B cell (primary cell): ENCODE measurements around the gene EIF3K. TPM values are rescaled to one million over a fixed set of nuclear protein-coding genes. Genes with fewer than 3 reads are reported as not detected.

ENCODE experiments used
- ATAC-seq: fragments of 200-7000 bp; cut with Tn5 transposase; one replicate; pipeline ENCODE4 v1.10.0; 2021; ENCODE audit warnings: low read depth, mild to moderate bottlenecking, moderate number of reproducible peaks, moderate library complexity
- CTCF ChIA-PET: fragments of 350-600 bp; sonication (Branson Sonifier 250); formaldehyde crosslinking; loops from one replicate; lab custom pipeline; 2021; ENCODE audit warnings: antibody characterized with exemption, inconsistent platforms; lab: Charles Lee
- POLR2A ChIA-PET: fragments of 350-600 bp; sonication (Branson Sonifier 250); formaldehyde crosslinking; loops from one replicate; lab custom pipeline; 2021; ENCODE audit warnings: antibody characterized with exemption; lab: Charles Lee
- DNase-seq: peaks from one replicate; pipeline ENCODE4 v3.0.0; 2013
- H2AFZ ChIP-seq: 2 replicates; pipeline ENCODE4 v1.6.1; 2012; ENCODE audit warnings: mild to moderate bottlenecking, low read depth, low read length; ENCODE audit not compliant: insufficient read depth, poor library complexity, severe bottlenecking
- H3K27ac ChIP-seq, 2 donors: 1 replicate in 1 of 2; 2 replicates in 1 of 2; pipeline ENCODE4 v1.5.1; 2012 to 2013; ENCODE audit warnings: low read length in 2 of 2, mild to moderate bottlenecking in 2 of 2, moderate library complexity in 1 of 2
- H3K27me3 ChIP-seq, 4 experiments: fragments of 200-600 bp in 1 of 4; sonication (generic) in 1 of 4; replicated peaks in 1 of 4; 1 replicate in 2 of 4; 2 replicates in 2 of 4; pipeline versions ENCODE4 v1.6.1 to v1.7.0; 2013 to 2016; ENCODE audit warnings: low read length in 3 of 4, mild to moderate bottlenecking in 2 of 4, mixed read lengths in 1 of 4, moderate library complexity in 1 of 4; ENCODE audit not compliant: insufficient read depth in 4 of 4, control insufficient read depth in 3 of 4; ENCODE audit errors: control extremely low read depth in 1 of 4
- H3K36me3 ChIP-seq, 2 experiments: replicated peaks in 1 of 2; 1 replicate in 1 of 2; 2 replicates in 1 of 2; pipeline versions ENCODE4 v1.6.1 to v1.7.1; 2013; ENCODE audit warnings: low read length in 1 of 2; ENCODE audit not compliant: insufficient read depth in 2 of 2, control insufficient read depth in 1 of 2; ENCODE audit errors: control extremely low read depth in 1 of 2, extremely low read depth in 1 of 2
- H3K4me1 ChIP-seq, 2 donors: fragments of 200-600 bp in 1 of 2; sonication (generic) in 1 of 2; 1 replicate in 1 of 2; 2 replicates in 1 of 2; pipeline versions ENCODE4 v1.5.1 to v1.6.1; 2013 to 2017; ENCODE audit warnings: low read length in 2 of 2; ENCODE audit not compliant: control insufficient read depth in 2 of 2, insufficient read depth in 2 of 2
- H3K4me2 ChIP-seq: replicated peaks from 2 replicates; pipeline ENCODE3; 2012; ENCODE audit warnings: mild to moderate bottlenecking, low read depth, low read length; ENCODE audit not compliant: poor library complexity, severe bottlenecking
- H3K4me3 ChIP-seq, 5 experiments: fragments of 200-600 bp in 1 of 5; sonication (generic) in 1 of 5; 1 replicate in 3 of 5; 2 replicates in 2 of 5; pipeline versions ENCODE4 v1.5.1 to v1.7.0; 2011 to 2016; ENCODE audit warnings: low read length in 4 of 5, mild to moderate bottlenecking in 4 of 5, low read depth in 2 of 5, control low read depth in 1 of 5, moderate library complexity in 1 of 5; ENCODE audit not compliant: insufficient read depth in 1 of 5; ENCODE audit errors: control extremely low read depth in 1 of 5, extremely low read depth in 1 of 5
- H3K79me2 ChIP-seq: fragments of 200-600 bp; sonication (generic); one replicate; pipeline ENCODE4 v1.6.0; 2016; ENCODE audit warnings: low read length; ENCODE audit not compliant: control insufficient read depth, insufficient read depth
- H3K9ac ChIP-seq: fragments of 200-600 bp; sonication (generic); 2 replicates; pipeline ENCODE4 v1.6.1; 2017; ENCODE audit warnings: mild to moderate bottlenecking, low read length, moderate library complexity
- H3K9me3 ChIP-seq, 3 donors: one replicate each; pipeline versions ENCODE4 v1.6.1 to v1.7.1; 2013; ENCODE audit warnings: low read length in 2 of 3; ENCODE audit not compliant: control insufficient read depth in 2 of 3, insufficient read depth in 1 of 3; ENCODE audit errors: control extremely low read depth in 1 of 3
- H4K20me1 ChIP-seq: 2 replicates; pipeline ENCODE4 v1.6.0; 2012; ENCODE audit warnings: mild to moderate bottlenecking, low read length; ENCODE audit not compliant: insufficient read depth, control insufficient read depth, poor library complexity, severe bottlenecking
- H3K27ac Mint-ChIP-seq: one replicate; pipeline ENCODE4 v1.8.0; 2021; ENCODE audit warnings: mixed read lengths
- H3K27me3 Mint-ChIP-seq: one replicate; pipeline ENCODE4 v1.8.0; 2021; ENCODE audit warnings: mixed read lengths
- H3K4me1 Mint-ChIP-seq: one replicate; pipeline ENCODE4 v1.8.0; 2021; ENCODE audit warnings: mixed read lengths
- H3K4me3 Mint-ChIP-seq: one replicate; pipeline ENCODE4 v1.8.0; 2021; ENCODE audit warnings: mixed read lengths
- H3K9me3 Mint-ChIP-seq: one replicate; pipeline ENCODE4 v1.8.0; 2022; ENCODE audit warnings: mixed read lengths; ENCODE audit not compliant: insufficient read depth
- EZH2 ChIP-seq: IDR thresholded peaks from 2 replicates; pipeline ENCODE4 v1.6.1; 2012; ENCODE audit warnings: borderline replicate concordance, low read depth, mild to moderate bottlenecking, moderate library complexity, low read length; ENCODE audit not compliant: insufficient read depth, poor library complexity, severe bottlenecking
- WGBS: methylation state at CpG from one replicate; pipeline ENCODE4 v1.1.5; 2013; ENCODE audit warnings: missing lambda C conversion rate; ENCODE audit not compliant: insufficient coverage; 5-methylcytosine and 5-hydroxymethylcytosine counted together
- intact Hi-C: fragments of 100-400 bp; cut with micrococcal nuclease; formaldehyde crosslinking; loops from one replicate; pipeline ENCODE4 v1.10.0; 2022
- polyA plus RNA-seq: library from polyadenylated mRNA; depleted of rRNA; stranded (reverse); fragments of >200 nt; gene quantifications from 2 replicates; pipeline ENCODE4 v1.2.3, GENCODE V29; 2012
- total RNA-seq, 2 donors: library from RNA; stranded (reverse); fragments of 120-200 nt in 1 of 2; gene quantifications; 1 replicate in 1 of 2; 2 replicates in 1 of 2; pipeline versions ENCODE4 v1.2.3 to v1.2.4, GENCODE V29; 2013 to 2022
- TF ChIP-seq, protein P1 (sequence below): fragments of 200-600 bp; IDR thresholded peaks from one replicate; pipeline ENCODE4 v1.8.0; 2022; ENCODE audit warnings: antibody characterized with exemption, mild to moderate bottlenecking

The EIF3K gene
- total and polyA plus RNA-seq, 2 donors (not counting 1 experiment from before 2014, with no cell fraction given) = 284 to 773 TPM

DNA sequence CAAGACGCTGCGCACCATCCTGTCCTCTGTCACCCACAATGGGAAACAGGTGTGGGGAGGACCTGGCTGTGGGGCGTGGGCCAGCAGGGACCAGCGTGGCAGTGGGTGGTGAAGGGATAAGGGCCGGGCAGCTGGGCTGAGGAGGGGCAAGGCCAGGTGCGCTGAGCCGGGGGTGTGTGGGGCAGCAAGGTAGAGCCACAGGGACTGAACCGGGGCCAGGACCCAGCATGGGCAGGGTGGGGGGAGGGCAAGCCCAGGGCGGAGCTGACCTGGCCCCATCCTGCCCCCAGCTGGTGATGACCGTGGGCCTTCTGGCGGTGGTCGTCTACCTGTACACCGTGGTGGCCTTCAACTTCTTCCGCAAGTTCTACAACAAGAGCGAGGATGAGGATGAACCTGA lies 38.9 kb upstream of the EIF3K start:
- Histone ChIP-seq H3K27ac (no peak overlapping the region), H3K9ac (no peak overlapping the region), H3K4me3 (no peak overlapping the region), H2AFZ (no peak overlapping the region), H4K20me1 (no peaks in the 10 kb centered on the region), H3K36me3 (no peaks in the 10 kb centered on the region), H3K4me2 (no peak overlapping the region), H3K4me1 (peaks cover 6 to 16% of the 10 kb centered on the region in 2 donors), H3K79me2 (no peaks in the 10 kb centered on the region), H3K27me3 (no peaks in the 10 kb centered on the region), H3K9me3 (no peaks in the 10 kb centered on the region)
- intact Hi-C loops = no loop called here
- ChIA-PET CTCF (interaction anchor here (0.6 to 1.3 kb wide), 2 partner anchors 20 to 110 kb away, joined by 3 to 4 read pairs; no protein-coding TSS in a partner anchor), POLR2A (no interaction called here)
- no peaks in the 10 kb centered on the region for H3K27me3 Mint-ChIP-seq
- ATAC-seq (no peak), DNase-seq (no peak)
- H3K9me3 Mint-ChIP-seq = no peaks in the 10 kb centered on the region
- peaks cover 16% of the 10 kb centered on the region for H3K4me1 Mint-ChIP-seq
- 92% methylated on average over 12 of the region's 15 CpGs for WGBS
- no peak overlapping the region for H3K27ac Mint-ChIP-seq
- TF ChIP-seq, protein P1, sequence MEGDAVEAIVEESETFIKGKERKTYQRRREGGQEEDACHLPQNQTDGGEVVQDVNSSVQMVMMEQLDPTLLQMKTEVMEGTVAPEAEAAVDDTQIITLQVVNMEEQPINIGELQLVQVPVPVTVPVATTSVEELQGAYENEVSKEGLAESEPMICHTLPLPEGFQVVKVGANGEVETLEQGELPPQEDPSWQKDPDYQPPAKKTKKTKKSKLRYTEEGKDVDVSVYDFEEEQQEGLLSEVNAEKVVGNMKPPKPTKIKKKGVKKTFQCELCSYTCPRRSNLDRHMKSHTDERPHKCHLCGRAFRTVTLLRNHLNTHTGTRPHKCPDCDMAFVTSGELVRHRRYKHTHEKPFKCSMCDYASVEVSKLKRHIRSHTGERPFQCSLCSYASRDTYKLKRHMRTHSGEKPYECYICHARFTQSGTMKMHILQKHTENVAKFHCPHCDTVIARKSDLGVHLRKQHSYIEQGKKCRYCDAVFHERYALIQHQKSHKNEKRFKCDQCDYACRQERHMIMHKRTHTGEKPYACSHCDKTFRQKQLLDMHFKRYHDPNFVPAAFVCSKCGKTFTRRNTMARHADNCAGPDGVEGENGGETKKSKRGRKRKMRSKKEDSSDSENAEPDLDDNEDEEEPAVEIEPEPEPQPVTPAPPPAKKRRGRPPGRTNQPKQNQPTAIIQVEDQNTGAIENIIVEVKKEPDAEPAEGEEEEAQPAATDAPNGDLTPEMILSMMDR = no peak
- H3K4me3 Mint-ChIP-seq = no peak overlapping the region

DNA sequence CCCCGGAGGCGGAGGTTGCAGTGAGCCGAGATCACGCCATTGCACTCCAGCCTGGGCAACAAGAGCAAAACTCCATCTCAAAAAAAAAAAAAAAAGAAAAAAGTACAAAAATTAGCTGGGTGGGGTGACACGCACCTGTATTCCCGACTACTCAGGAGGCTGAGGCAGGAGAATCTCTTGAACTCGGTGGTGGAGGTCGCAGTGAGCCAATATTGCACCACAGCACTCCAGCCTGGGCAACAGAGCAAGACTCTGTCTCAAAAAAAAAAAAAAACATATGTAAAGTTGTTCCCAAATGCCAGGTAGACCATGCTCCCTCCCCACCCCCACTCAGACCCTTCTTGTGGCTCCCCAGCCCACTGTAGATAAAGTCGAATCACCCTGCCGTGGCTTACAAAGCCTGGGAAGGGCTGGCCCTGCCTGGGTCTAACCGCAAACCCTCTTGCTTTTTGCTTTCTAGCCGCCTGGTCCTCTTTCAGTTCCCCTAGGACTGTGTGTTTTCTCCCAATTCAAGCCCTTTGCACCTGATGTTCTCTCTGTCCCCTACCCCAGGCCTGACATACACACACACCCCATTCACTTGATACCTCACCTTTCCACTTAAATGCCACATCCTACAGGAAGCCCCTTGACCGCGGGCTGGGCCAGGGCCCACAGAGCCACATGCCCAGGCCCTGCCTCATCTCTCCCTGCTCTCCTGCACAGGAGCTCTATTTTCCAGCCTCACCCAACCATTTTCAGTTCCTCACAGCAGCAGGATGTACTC lies 35.6 kb upstream of the EIF3K start:
- peak; percentile 66 for ATAC-seq
- peak overlapping the region; percentile 12 to 30 for H3K27ac ChIP-seq
- 50% methylated on average over 10 of the region's 14 CpGs for WGBS
- Mint-ChIP-seq H3K9me3 (no peaks in the 10 kb centered on the region), H3K4me1 (peaks cover 17% of the 10 kb centered on the region), H3K4me3 (peak overlapping the region; percentile 33), H3K27ac (peak overlapping the region; percentile 83), H3K27me3 (no peaks in the 10 kb centered on the region)
- ChIA-PET POLR2A (interaction anchor here (0.6 to 0.7 kb wide), 3 partner anchors 17 to 60 kb away, joined by 4 to 6 read pairs (median 4); no protein-coding TSS in a partner anchor), CTCF (interaction anchor here (1.0 to 1.1 kb wide), 2 partner anchors 51 to 68 kb away, joined by 4 to 5 read pairs; no protein-coding TSS in a partner anchor)
- H3K4me2 ChIP-seq = peak overlapping the region; percentile 43
- H3K4me1 ChIP-seq = peaks cover 6 to 16% of the 10 kb centered on the region in 2 donors
- intact Hi-C loops = no loop called here
- DNase-seq = peak; percentile 46
- peak overlapping the region; percentile 58 for H2AFZ ChIP-seq
- H3K4me3 ChIP-seq = no peak overlapping the region
- no peaks in the 10 kb centered on the region for H3K9me3 ChIP-seq
- peaks cover 0 to 16% of the 10 kb centered on the region in 2 experiments for H3K36me3 ChIP-seq
- no peak overlapping the region for H3K9ac ChIP-seq
- TF ChIP-seq EZH2 = no peak
- TF ChIP-seq, protein P1 = no peak
- no peaks in the 10 kb centered on the region for H3K79me2 ChIP-seq
- H3K27me3 ChIP-seq = no peaks in the 10 kb centered on the region
- no peaks in the 10 kb centered on the region for H4K20me1 ChIP-seq
